Epidermal melanocyte (primary cell): ENCODE measurements around the gene GCN1.
A peak's percentile ranks its signal among the peaks of the same experiment; 100 is the strongest.
"Not testable (repeated sequence)": the region's sequence is repeated elsewhere in the genome, so short reads cannot be mapped to it uniquely, and the experiment has no call there.

Experiments
- DNase-seq: peaks from one replicate; pipeline ENCODE4 v3.0.0; 2011; ENCODE audit warnings: low spot score; ENCODE audit not compliant: insufficient read length

The GCN1 gene

DNA sequence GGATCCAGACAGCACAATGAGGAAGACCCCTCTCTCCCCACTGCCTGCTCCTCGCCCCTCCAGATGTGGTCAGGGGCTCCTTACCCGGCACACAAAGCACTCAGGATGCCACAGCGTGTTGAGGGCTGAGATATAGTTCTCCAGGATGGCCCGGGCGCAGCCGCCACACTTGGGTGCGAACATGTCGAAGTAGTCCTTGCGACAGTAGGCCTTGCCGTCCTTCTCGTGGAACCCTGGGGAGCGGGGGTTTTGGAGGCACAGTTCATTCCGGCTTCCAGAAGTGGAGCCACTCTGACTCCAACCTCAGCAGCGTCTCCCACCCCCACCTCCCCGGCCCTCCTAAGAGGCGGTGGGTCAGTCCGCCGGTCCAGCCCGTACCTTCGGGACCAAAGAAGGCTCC lies 19.2 kb upstream of the GCN1 start:
- DNase-seq, result no peak

DNA sequence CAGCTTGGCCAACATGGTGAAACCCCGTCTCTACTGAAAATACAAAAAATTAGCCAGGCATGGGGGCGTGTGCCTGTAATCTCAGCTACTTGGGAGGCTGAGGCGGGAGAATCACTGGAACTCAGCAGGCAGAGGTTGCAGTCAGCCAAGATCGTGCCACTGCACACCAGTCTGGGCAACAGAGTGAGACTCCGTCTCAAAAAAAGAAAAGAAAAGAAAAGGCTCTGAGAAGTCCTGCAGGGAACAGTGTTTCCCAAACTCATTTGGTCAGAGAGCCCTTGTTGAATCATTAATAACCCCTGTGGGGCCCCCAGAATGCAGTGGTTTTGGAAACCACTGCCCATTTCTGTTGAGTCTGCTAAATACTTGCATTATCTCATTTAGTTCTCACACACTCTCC lies 18.7 kb upstream of the GCN1 start:
- not testable (repeated sequence) for DNase-seq

DNA sequence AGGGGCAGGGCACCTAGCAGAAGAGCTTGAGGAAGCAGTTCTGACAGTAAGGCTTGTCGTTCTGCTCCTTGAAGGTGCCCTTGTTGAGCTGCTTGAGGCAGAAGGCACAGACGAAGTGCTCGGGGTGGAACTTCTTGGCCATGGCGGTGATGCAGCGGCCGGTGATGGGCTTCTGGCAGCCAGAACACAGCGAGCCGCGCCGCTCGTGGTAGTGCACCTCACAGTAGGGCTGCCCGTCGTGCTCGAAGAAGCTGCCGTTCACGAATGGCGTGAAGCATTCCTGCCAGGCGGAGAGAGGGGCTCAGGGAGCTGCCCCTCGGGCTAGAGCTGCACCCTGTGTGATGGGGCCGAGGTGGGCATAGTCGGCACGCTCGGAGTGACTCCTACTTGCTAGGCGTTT lies 17.8 kb upstream of the GCN1 start:
- DNase-seq, result no peak

DNA sequence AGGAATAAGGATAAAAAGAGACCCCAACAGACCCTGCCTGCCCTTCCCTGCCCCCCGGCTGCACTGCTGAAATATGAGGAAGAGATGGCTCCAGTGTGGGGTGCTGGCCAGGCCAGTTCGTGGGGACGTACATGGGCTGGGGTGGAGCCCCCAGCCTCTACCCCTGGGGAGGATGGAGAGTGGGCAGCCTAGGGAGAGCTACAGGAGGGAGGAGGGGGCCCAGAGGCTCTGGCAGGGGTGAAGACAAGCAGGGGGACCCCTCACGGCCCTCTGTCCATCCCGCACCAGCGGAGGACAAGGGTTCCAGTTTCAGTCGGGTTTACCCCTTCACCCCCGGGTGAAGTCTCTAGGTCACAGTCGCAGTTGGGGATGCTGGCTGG lies 17.4 kb upstream of the GCN1 start:
- no peak for DNase-seq

DNA sequence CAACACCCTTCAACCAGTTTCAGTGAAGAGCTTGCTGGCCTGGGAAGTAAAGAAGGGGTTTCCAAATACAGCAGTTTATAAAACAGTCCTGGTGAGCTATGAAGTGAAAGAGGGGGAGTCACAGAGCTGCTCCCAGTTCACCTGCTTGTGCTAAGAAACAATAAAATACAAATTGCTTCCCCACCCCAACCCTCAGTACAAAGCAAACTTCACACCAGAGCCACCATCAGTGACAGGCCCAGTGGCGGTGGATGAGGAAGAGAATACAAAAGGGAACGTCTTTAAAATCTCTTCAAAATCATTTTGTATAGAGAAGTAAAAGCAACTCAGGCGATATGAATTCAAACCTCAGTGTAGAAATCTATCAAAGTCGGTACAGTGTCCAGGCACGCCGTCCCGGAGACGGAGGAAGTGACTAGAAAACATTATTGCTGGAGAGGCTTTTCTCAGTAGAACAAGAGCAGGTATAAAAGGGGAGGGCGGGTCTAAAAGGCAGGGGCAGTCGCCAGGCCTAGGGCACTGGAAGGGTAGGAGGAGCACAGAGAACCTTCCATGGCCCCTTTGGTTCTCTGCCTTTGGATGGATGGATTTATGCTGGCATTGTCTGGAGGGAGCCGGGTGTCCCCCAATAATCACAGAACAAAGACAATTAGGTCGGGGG lies 16.9 kb upstream of the GCN1 start:
- DNase-seq, result no peak

DNA sequence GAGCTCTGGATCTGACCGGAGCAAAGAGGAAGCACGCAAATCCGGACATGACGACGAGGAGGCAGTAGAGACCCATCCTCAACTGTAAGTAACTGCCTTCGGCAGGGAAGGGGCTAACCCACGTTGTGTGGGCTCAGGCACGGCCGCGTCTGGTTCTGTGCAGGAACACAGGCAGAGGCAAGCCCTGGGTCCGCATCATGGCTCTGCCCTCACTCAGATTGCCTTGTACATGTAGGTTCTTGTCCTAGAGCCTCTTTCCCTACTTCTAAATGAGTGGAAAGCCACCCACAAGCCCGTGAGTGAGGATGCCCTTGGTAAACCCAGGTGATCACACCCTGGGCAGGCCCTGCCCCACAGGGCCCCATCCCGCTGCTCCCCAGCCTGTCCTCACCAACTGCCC lies 15.3 kb upstream of the GCN1 start:
- peak; percentile 13 for DNase-seq

DNA sequence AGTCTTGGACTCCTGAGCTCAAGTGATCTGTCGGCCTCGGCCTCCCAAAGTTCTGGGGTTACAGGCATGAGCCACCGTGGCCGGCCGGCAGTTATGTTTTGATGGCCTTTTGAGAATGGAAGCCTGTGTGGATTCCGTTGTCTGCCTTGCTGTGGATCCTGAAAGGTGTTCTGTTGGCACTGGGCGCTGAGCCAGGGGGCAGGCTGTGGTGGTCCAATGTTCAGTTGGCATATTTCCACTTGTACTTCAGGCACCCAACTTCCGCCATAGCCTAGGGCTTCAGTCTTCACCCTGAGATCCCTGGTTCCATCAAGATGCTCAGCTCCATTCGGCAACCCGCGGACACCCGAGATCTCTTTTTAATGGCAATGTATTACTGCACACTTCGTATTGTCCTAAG lies 12.7 kb upstream of the GCN1 start:
- no peak for DNase-seq

DNA sequence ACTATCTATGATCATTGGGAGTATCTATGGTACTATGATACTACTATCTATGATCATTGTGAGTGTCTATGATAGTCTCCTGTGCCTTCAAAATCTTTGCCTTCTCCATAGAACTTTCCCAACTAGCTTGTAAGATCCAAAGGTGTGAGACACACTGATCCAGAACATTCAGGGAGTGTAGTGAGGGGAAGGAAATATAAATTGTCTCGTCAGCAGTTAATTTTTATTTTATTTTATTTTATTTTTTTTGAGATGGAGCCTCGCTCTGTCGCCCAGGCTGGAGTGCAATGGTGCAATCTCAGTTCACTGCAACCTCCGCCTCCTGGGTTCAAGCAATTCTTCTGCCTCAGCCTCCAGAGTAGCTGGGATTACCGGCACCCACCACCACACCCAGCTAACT lies 12.3 kb upstream of the GCN1 start:
- DNase-seq, result not testable (repeated sequence)

DNA sequence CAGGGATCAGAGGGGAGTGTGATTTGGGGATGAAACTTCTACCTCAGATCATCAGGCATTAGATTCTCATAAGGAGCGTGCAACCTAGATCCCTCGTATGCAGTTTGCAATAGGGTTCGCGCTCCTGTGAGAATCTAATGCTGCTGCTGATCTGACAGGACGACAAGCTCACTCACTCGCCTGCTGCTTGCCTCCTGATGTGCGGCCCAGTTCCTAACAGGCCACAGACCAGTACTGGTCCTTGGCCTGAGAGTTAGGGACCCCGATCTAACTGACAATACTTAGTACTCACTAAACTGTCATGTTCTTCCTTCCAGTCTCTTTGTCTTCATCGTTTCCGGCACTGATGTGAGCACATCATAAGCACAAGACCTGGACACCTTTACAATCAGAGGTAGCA lies 11.7 kb upstream of the GCN1 start:
- no peak for DNase-seq

DNA sequence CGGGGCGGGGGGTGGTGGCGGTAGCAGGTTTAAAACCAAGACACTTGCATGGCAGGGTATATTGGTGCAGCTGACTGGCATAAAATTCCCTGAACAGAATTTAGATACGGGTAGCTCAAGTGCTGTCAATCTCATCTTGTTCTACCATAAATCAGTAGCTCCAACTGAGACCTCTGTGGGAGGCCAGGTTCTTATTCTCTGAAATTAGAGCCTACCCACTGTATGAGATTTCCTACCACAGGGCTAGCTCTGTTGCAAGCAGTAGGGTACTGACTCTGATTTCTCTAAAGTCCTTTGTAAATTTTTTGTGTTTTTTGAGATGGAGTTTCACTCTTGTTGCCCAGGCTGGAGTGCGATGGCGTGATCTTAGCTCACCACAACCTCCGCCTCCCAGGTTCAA lies 9.7 kb upstream of the GCN1 start:
- DNase-seq, result no peak

DNA sequence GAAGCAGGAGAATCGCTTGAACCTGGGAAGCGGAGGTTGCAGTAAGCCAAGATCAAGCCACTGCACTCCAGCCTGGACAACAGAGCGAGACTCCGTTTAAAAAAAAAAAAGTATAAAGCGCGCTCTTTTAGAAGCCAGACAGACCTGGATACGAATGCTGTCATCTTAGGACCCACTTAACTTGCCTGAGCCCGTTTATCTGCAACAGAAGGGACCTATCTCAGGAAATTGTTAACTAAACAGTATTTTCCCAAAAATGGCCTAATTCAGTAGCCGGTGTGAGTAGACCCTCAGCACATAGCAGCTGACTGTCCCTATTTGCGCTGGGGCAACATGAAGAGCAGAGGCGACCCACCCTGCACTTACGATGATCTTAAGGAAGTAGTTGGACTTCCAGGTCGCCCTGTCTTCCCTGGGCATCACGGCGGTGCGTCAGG lies 5.9 kb upstream of the GCN1 start:
- no peak for DNase-seq

DNA sequence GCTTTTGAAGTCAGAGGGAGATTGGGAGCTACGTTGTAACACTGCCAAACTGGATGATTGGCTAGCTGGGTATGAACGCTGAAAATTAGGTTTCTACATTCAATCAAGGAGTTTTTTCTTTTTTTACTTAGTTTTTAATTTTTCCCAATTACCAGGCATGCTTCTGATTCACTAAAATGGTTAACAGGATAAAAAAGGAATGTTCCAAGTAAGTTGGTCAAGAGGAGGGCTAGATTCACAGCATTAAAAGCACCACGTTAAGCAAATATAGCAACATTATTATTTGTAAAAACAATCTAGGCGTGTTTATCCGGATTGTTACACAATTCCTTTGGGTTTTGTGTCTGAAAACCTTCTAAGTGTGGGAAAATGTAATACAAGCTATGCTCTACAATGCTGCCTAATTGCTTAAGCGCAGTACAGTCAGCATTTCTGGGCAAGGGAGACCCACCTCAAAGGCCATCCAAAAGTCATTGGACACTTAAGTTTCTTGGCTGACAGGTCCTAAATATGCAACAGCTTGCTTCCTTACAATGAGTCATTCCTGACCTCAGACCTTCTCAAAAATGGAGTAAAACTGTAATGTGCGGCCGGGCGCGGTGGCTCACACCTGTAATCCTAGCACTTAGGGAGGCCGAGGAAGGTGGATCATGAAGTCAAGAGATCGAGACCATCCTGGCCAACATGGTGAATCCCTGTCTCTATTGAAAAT lies 5.2 kb upstream of the GCN1 start:
- no peak for DNase-seq

DNA sequence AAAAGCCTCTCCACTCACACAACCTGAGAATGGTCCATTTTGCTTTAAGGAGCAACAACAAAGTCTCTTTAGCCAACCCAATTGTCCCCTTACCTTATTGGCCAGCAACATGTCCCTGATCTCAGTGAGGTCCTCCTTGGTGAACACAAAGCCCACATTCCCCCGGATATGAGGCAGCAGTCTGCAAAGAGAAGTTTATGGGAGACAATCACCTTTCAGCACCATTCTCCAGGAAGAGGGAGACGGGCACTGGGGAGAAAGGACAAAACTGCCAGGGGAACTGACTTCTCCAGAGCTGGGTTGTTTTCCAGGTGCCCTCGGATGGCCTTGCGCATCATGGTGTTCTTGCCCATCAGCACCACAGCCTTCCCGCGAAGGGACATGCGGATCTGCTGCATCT lies 4.5 kb upstream of the GCN1 start:
- DNase-seq, result no peak

DNA sequence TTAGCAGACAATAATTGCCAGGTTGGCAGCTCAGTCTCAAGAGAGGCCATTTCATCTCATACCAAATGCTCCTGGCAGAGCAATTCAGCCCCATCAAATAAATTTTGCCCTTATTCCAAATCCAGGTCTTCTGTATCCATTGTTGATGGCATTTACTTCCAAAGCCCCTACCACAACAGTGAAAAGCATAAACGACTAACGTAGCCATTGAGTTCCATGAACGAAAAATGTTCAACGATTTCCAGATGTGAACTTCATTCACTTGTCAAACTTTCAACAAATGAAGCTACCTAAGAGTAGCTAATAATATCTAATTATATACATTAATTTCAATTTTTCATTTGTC lies 3.0 kb upstream of the GCN1 start:
- DNase-seq, result no peak

DNA sequence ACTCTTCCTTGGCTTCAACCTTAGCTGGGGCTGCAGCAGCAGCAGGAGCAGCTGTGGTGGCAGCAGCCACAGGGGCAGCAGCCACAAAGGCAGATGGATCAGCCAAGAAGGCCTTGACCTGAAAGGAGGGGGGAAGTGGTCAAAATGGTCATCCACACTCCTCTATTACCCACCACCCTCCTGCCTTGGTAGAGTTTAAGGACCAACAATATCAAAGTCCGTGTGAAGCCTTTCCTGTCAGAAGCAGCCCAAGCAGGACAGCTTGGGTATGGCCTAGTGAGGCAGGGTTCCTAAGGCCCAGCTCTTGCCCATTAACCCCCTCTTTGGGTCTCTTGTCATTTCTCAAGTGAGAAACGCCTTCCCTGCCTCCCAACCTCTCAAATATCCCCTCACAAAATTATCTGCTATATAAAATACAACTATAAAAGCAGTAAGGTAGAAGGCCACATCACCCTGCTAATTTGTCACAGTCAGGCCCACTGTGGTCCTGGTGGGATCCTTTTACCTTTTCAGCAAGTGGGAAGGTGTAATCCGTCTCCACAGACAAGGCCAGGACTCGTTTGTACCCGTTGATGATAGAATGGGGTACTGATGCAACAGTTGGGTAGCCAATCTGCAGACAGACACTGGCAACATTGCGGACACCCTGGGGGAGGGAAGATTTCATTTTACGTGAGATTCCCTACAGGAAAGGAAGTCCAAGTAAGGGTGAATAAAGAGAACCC lies 2.5 kb upstream of the GCN1 start:
- not testable (repeated sequence) for DNase-seq

DNA sequence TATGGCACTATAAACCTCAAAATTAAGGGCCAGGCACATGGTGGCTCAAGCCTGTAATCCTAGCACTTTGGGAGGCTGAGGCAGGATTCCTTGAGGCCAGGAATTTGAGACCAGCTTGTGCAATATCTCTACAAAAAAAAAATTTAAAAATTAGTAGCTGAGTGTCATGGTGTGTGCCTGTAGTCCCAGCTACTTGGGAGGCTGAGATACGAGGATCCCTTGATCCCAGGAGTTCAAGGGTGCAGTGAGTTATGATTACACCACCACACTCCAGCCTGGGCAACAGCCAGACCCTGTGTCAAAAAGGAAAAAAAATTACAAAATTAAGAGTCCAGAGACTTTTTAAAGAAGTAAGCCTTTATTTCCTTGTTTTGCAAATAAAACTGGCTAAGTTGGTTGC lies 1.8 kb upstream of the GCN1 start:
- no peak for DNase-seq

DNA sequence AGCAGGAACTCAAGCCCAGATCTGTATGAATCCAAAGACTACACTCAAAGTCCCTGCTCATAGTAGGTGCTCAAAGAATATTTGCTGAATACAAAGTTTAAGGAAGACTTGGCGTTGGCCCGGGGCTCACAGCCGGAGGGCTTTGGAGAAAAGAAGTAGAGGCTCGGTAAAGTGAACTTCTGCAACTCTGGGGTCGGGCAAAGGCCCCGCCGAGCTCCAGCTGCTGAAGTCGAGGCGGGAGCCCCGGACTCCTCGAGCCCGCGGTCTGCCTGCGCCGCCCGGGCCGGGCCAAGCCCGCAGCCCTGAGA lies 335 bp downstream of the GCN1 start:
- DNase-seq, result no peak

DNA sequence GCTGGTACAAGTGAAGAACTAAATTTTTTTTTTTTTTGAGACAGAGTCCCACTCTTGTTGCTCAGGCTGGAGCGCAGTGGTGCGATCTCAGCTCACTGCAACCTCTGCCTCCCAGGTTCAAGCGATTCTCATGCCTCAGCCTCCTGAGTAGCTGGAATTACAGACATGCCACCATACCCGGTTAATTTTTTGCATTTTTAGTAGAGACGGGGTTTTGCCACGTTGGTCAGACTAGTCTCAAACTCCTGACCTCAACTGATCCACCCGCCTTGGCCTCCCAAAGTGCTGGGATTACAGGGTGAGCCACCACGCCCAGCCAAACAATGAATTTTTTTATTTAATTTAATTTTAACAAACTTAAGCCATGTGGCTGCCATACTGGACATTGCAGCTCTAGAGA lies 1.2 kb downstream of the GCN1 start:
- DNase-seq, result not testable (repeated sequence)

DNA sequence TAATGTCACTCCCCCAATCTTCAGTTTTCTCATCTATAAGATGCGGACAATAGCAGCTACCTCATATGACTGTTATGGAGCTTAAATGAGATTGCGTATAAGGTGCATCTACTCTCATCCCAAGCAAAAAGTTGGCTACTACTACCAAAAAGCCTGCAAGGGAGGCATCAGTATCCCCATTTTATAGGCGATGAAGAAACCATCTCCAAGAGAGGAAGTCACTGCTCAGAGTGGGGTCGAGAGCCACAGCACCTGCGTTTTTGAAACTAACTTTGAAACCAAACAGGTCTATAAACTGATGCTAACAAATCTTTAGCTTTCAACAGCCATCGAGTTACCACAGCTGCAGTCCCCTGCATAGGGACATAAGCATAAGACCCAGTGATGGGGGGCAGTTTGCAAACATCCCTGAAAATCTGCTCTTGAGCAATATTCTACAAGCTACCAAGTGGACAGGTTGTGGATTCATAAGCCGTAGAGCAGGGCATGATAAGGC lies 3.5 kb downstream of the GCN1 start:
- no peak for DNase-seq

DNA sequence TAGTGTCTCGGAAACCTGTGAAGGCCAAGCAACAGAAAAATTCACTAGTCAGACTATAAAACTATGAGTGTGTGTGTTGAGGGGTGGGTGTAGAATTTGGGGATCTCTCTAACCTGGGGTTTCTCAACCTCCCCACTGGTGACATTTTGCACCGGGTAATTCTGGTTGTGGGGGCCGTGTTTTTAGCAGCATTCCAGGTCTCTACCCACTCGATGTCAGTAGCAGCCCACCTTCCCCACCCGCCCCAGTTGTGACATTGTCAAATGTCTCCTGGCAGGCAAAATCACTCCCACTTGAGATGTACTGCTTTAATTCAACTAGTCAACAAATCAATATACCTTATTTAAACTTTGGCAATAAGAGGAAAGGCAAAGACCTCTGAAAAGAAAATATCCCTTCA lies 4.1 kb downstream of the GCN1 start:
- DNase-seq, result no peak

DNA sequence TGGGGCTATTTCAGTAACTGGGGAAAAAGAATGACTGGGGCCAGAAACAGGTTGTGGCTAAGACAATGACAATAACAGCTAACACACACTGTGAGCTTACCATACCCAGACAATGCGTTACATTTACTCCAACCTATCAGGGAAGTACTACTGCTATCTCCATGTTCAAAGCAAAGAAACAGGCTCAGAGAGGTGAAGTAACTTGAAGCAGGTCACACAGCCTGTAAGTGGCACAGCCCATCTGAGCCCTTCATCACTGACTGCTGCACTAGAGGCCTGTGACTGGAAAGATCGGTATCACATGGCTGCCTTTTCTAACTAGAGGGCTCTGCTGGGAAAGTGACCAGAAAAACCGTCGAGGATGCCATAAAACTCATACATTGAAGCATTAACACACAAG lies 7.9 kb downstream of the GCN1 start:
- DNase-seq, result no peak

DNA sequence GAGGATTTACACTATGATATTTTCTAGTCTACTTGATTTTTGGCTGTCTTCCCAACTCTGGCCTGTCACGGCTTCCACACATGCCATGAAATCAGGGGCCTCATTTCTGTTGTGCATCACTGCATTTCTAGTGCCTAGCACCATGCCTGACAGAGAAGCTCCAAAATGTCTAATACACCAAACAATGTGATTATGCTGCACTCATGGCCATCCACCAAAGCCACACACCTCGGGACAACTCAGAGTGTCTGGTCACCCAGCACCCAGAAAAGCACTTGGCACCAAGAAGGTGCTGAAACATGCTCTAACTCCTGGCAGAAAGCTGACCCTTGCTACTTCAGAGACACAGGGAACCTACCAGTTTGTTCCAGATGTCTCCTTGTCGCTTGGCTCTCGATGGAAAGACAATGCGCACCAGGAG lies 11.3 kb downstream of the GCN1 start:
- DNase-seq, result no peak
